ENCODE results near the gene SHB. TPM values are rescaled to one million over a fixed set of nuclear protein-coding genes. Genes with fewer than 3 reads are reported as not detected.

Gene SHB
- total and polyA plus RNA-seq, 2 of the 8 experiments (the other 6 are each of a cell fraction or from before 2014, with no cell fraction given), result 4.1 to 12.6 TPM

GRCh38 chr9:37897665-37898064 is 171.4 kb downstream of the SHB start:
- Histone ChIP-seq H3K9ac (replicated peaks in 1 of 4; ENCODE audit: extremely low read depth in 1 of 4, low read depth in 3 of 4, low read length in 3 of 4) (no peak overlapping the region), H2BK120ac (replicated peaks; ENCODE audit: low read depth, low read length) (no peak overlapping the region), H3K27me3 (replicated peaks in 1 of 4; ENCODE audit: control insufficient read depth in 3 of 4, extremely low read depth in 1 of 4, insufficient read depth in 3 of 4, low read length in 3 of 4) (no peaks in the 10 kb centered on the region; a peak in 1 of 7 replicates), H3K18ac (ENCODE audit: extremely low read depth, low read length) (no peak overlapping the region), H3K56ac (replicated peaks; ENCODE audit: insufficient read length, low read depth, low read length) (no peak overlapping the region), H3K79me1 (ENCODE audit: low read depth, low read length) (no peaks in the 10 kb centered on the region), H2BK12ac (ENCODE audit: low read depth, low read length) (no peak overlapping the region), H2BK20ac (ENCODE audit: low read length) (no peak overlapping the region), H4K91ac (replicated peaks; ENCODE audit: insufficient read length, low read length) (no peak overlapping the region), H3K36me3 (ENCODE audit: control insufficient read depth in 2 of 4, insufficient read depth in 4 of 4, low read length in 3 of 4) (peaks cover 2 to 22% (median 14%) of the 10 kb centered on the region in 4 experiments; a peak in 7 of 8 replicates), H3K4me2 (ENCODE audit: insufficient read depth in 1 of 2, low read depth in 2 of 2, low read length in 2 of 2) (no peak overlapping the region), H3K23me2 (ENCODE audit: low read depth, low read length) (no peaks in the 10 kb centered on the region), H3K4me1 (replicated peaks in 1 of 4; ENCODE audit: control insufficient read depth in 3 of 4, insufficient read depth in 4 of 4, low read length in 3 of 4) (peaks cover 0 to 2% (median under 1%) of the 10 kb centered on the region in 4 experiments; a peak in 2 of 7 replicates), H2AK5ac (ENCODE audit: low read depth, low read length) (no peak overlapping the region), H2BK5ac (ENCODE audit: low read depth, low read length) (no peak overlapping the region), H4K20me1 (replicated peaks in 1 of 2; ENCODE audit: control insufficient read depth in 1 of 2, insufficient read depth in 2 of 2, low read length in 2 of 2) (peaks cover 0 to 2% of the 10 kb centered on the region in 2 experiments), H3K27ac (ENCODE audit: low read depth, low read length) (no peak overlapping the region), H3K4ac (replicated peaks; ENCODE audit: insufficient read length, low read depth, low read length) (no peak overlapping the region), H3K4me3 (ENCODE audit: extremely low read depth in 1 of 4, insufficient read depth in 2 of 4, low read depth in 3 of 4, low read length in 4 of 4) (no peak overlapping the region), H3K9me3 (ENCODE audit: insufficient read depth in 2 of 2, low read depth in 1 of 2, low read length in 1 of 2) (no peaks in the 10 kb centered on the region), H4K5ac (ENCODE audit: insufficient read length, low read depth, low read length) (no peak overlapping the region), H2AFZ (ENCODE audit: low read length) (no peak overlapping the region), H2BK15ac (ENCODE audit: low read length) (no peak overlapping the region), H3K23ac (ENCODE audit: insufficient read length) (no peak overlapping the region), H3K14ac (ENCODE audit: insufficient read length) (no peak overlapping the region), H4K8ac (ENCODE audit: extremely low read depth, insufficient read depth, low read length) (no peak overlapping the region), H3K79me2 (ENCODE audit: control insufficient read depth in 1 of 2, insufficient read depth in 2 of 2, low read length in 2 of 2) (0 out of 4 replicates have a peak, but pooled peaks cover 0 to 5% of the 10 kb centered on the region in 2 experiments)
- FAIRE-seq, result no peak
- WGBS, 2 experiments (ENCODE audit: extremely low coverage in 1 of 2, insufficient coverage in 1 of 2, insufficient read length in 1 of 2, insufficient replicate concordance in 2 of 2, low coverage in 1 of 2, low lambda C conversion rate in 2 of 2, missing lambda C conversion rate in 1 of 2), result 92% methylated on average over 2 of the region's 2 CpGs; no CpG with 5 or more reads in 1 of the 2 experiments
- CTCF ChIA-PET (ENCODE audit: partially characterized antibody), result interaction anchor here (1.3 kb wide), 1 partner anchor 44 kb away, joined by 4 read pairs; no protein-coding TSS in a partner anchor
- DNase-seq (ENCODE audit: low read depth in 1 of 2, low spot score in 2 of 2), result no peak
- POLR2A ChIA-PET (ENCODE audit: partially characterized antibody), result no interaction called here
- TF ChIP-seq USF2 (IDR thresholded peaks at IDR 0.05; ENCODE audit: low read length) (no peak), SP2 (IDR thresholded peaks at IDR 0.05; ENCODE audit: low read length) (no peak), CREB1 (IDR thresholded peaks at IDR 0.05) (no peak), POU5F1 (IDR thresholded peaks at IDR 0.05; ENCODE audit: low read depth, low read length) (no peak), NANOG (IDR thresholded peaks at IDR 0.05; ENCODE audit: insufficient read depth, low read depth, low read length, poor library complexity, severe bottlenecking) (no peak), ASH2L (IDR thresholded peaks at IDR 0.05; ENCODE audit: low read length) (no peak), SUZ12 (IDR thresholded peaks at IDR 0.05; ENCODE audit: low read length) (no peak), FOSL1 (IDR thresholded peaks at IDR 0.05; ENCODE audit: insufficient read depth, low read depth, low read length) (no peak), YY1 (IDR thresholded peaks at IDR 0.05; ENCODE audit: low read depth, low read length) (no peak), TAF1 (IDR thresholded peaks at IDR 0.05; ENCODE audit: low read depth, low read length) (no peak), SIX5 (IDR thresholded peaks at IDR 0.05; ENCODE audit: low read depth, low read length) (no peak)
